NCI-H187 (cell line): ENCODE results near the gene GOLGA8S.
"Not testable (repeated sequence)": the region's sequence is repeated elsewhere in the genome, so short reads cannot be mapped to it uniquely, and the experiment has no call there.

Experiments used
- DNase-seq, 2 experiments: peaks; one replicate each; lab custom pipeline; 2025; lab: John Stamatoyannopoulos, UW

The GOLGA8S gene

DNA sequence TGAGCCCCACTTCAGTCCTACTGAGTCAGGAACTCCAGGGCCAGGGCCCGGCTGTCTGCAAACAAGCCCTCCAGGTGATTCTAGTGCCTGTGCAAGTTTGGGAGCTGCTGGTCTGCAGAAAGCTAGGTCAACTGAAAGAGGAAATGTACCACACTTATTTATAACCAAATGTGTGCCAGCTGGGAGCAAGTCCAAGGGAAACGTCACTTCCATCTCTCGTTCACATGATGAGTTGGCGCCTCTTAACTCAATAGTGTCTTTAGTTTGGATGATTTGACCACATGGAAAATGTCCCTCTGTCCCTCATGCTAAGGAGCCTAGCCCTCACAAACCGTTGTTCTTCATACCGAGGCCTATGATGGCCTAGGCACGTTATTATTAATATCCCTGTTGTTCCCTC is 43.2 kb downstream of the GOLGA8S start:
- no peak for DNase-seq

DNA sequence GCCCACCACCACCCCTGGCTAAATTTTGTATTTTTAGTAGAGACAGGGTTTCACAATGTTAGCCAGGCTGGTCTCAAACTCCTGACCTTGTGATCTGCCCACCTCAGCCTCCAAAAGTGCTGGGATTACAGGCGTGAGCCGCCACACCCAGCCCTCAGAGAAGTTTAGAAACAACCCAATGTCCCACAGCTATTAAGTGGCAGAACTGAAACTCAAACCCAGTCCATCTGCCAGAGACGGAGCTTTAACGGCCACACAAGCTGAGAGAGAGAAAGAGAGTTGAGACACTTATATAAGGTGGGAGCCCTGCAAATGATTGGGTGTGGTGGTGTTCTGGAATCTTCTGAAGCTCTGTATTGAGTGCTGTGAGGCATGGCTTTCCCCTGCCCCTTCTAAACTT is 43.8 kb downstream of the GOLGA8S start:
- not testable (repeated sequence) for DNase-seq

DNA sequence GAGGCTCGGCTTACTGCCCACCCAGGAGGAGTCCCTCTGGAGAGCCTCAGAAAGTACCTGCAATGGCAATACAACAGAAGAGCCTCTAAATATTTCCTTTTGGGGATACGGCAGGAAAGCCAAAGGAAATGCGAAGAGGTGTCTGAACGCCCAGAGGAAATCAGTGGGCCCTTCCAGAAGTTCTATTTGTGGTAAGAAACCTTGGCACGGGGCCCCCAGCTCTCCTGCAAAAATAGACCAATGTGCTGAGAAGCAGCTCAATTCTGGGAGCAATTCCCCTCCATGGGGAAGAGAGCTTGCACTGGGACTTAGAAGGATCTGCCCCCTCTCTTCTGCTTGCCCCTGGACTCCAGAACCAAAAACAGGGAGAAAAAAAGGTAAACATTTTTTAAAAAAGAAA is 44.7 kb downstream of the GOLGA8S start:
- DNase-seq = not testable (repeated sequence)

DNA sequence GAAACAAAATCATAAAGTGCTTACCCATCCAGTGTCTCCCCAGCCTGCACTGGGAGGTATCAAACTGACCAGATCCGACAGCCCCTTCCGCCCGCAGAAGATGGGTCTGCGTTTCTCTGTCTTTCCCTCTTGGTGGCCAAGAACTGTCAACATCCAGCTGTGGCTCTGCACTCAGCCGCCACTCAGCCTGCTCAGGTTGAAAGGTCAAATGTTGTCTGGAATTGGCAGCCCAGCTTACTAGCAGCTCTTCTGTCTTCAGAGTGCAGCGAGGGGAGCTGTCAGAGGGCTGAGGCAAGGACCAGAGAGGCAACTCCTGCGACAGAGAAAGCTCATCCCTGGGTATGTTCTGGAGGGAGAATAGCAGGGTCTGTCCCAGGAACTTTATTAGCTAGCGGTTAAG is 47.1 kb downstream of the GOLGA8S start:
- DNase-seq = no peak

DNA sequence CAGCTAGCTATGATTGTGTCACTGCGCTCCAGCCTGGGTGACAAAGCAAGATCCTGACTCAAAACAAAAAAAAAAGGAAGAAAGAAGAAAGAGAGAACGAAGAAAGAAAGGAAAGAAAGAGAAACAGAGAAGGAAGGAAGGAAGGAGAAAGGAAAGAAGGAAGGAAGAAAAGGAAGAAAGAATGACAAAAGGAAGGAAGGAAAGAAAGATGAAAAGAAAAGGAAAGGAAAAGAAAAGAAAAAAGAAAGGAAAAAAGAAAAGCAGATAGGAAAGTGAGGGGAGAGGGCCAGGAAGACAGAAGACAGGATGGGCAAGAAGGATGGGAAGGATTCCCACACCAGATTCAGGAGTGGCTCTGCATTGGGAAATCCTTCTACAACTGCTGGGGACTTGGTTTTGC is 47.6 kb downstream of the GOLGA8S start:
- DNase-seq = no peak

DNA sequence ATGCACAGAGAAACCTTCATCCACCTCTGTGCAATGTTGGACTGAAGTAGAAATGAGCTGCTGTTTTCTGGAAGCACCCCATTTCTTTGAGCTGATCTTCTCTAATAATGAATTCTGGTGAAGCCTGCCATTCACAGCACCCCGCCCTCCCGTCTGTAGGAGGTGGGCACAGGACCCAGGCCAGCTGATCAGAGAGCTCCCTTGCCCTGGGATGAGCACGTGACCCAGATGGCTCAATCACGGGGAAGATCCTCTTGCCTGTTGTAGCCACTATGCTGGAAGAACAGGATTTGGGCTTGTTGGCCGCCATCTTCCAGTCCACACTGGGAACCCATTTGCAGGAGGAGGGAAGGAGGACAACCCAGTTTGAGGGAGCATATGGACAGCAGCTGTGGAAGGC is 48.0 kb downstream of the GOLGA8S start:
- DNase-seq = no peak

DNA sequence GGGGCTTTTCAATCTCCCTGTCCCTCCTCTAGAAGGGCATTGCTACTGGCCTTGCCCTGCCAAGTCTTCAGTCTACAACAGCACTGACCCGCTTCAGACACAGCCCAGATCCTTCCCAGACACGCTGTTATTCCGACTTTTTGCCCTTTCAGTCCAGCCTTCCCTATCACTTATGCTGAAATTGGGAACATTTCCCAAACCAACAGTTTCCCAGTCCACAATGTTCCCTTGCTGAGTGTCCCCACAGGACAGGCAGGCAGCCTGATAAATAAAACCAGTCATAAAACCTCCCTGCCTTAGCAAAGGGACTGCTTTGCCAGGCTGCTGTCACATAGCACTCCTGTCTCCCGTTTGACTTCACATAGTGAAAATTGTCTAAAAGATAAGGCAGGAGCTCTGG is 49.0 kb downstream of the GOLGA8S start:
- DNase-seq = no peak

DNA sequence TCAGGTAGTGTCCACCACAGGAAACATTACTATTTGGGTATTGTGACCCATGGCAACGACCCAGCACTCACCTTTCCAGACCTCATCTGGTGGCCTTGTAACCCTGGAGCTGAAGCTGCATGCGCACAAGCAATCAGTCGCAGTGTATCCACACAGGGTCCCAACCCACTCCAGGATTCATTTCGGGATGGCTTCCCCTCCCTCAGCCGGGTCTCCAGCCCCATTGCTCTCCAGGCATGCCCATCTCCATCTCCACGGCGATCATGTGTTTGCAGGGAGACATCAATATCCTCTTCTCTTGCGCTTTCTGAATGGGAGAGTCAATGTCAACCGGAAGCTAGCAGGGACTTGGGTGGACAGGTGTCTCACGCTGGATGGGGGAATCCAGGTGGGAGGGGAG is 57.3 kb downstream of the GOLGA8S start:
- DNase-seq = no peak

DNA sequence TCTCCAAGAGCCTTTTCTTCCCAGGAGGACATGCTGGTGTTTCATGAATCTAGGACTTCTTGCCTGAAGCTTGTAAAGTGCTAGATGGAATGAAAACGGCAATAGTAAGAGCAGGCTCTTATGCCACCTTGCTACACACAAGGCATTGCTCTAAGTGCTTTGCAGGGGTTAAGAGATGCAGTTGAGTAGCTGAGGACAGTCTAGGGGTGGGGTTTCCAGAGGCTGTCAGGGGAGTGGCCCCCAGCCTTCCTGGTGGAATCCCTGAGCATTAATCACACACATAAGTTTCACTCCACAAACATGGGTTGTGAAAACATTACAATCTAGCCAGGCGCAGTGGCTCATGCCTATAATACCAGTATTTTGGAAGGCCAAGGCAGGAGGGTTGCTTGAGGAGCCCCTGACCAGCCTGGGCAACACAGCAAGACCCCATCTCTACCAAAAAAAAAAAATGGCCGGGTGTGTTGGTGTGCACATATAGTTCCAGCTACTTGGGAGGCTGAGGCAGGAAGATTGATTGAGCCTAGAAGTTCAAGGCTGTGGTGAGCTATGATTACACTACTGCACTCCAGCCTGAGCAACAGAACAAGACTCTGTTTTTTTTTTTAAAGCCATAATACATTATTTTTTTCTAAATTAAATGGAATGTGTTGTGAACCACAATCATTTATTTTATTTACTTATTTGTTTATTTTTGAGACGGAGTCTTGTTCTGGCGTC is 58.5 kb downstream of the GOLGA8S start:
- not testable (repeated sequence) for DNase-seq
